Sigmoid colon (tissue), 3 donors: ENCODE results near the gene UBASH3A.

Experiments
- CTCF ChIP-seq, 4 experiments: fragments of 450-650 bp in 3 of 4; fragments of 200-600 bp in 1 of 4; IDR thresholded peaks; one replicate each; pipeline ENCODE4 v1.5.1; 2016 to 2019; ENCODE audit warnings: antibody characterized with exemption in 4 of 4, mild to moderate bottlenecking in 3 of 4, moderate library complexity in 2 of 4
- POLR2A ChIP-seq, 2 donors: fragments of 450-650 bp; IDR thresholded peaks; one replicate each; pipeline ENCODE4 v1.6.1; 2016; ENCODE audit warnings: antibody characterized with exemption in 2 of 2, mild to moderate bottlenecking in 2 of 2, moderate library complexity in 2 of 2

DNA sequence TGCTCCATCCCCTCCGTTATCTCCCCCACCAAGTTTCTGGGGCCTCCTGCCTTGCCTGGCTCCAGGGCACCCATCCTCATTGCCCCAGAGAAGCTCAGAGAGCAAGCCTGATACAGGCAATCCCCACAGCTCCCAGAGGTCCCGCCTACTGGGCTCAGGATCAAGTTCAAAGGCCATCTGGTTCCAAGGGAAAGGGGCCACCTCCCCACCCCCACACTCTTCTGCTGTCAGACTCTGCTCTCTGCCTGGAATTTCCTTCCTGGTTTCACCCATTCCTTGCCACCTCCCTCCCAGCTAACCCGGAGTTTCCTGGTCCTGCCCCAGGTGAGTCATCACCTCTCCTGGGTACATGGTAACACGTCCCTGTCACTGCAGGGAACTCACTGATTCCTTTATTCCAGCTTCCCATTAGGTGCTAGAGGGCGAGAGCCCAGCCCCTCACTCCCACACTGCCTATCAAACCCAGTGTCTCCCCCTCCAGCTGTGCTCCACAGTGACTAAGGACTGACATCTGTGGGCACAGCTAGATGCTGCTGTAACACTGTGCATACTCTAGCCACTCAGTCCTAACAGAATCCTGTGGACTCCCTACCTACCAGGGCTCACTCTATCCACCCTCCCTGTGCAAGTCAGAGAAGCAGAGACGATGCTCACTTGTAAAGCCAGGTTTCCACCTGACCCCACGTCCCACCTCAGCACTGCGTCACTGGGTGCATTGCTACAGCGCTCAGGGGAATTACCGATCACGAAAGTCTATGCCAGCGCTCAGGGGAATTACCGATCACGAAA lies 70.5 kb downstream of the UBASH3A start:
- TF ChIP-seq CTCF (IDR thresholded peaks at IDR 0.05) (no peak), POLR2A (IDR thresholded peaks at IDR 0.05) (no peak)
